Breast epithelium (tissue), 3 donors: ENCODE results near the gene SNX11.

Experiments
- CTCF ChIP-seq, 3 donors: fragments of 450-650 bp; IDR thresholded peaks; one replicate each; pipeline ENCODE4 v1.5.1; 2016 to 2017; ENCODE audit warnings: antibody characterized with exemption in 3 of 3, mild to moderate bottlenecking in 3 of 3, moderate library complexity in 3 of 3
- POLR2AphosphoS5 ChIP-seq, 3 donors: sonication (generic); formaldehyde crosslinking; IDR thresholded peaks; one replicate each; pipeline ENCODE4 v1.6.1; 2017; ENCODE audit warnings: antibody characterized with exemption in 3 of 3

GRCh38 chr17:48144976-48145798, 37.6 kb downstream of the SNX11 start:
- TF ChIP-seq CTCF (IDR thresholded peaks at IDR 0.05) (no peak), POLR2AphosphoS5 (IDR thresholded peaks at IDR 0.05) (no peak)
